WI38 (cell line): ENCODE measurements around the gene NUP54.

ENCODE experiments used
- H3K4me3 ChIP-seq: 2 replicates; pipeline ENCODE4 v1.5.1; 2011; ENCODE audit warnings: low read depth, mild to moderate bottlenecking, control low read depth, low read length
- TF ChIP-seq, protein P1 (sequence below): IDR thresholded peaks from 2 replicates; pipeline ENCODE4 v1.5.1; 2012; ENCODE audit warnings: low read depth, mild to moderate bottlenecking, control low read depth, low read length

NUP54 gene

GRCh38 chr4:76074993-76075600 is 73.1 kb downstream of the NUP54 start:
- H3K4me3 ChIP-seq: no peak overlapping the region
- TF ChIP-seq, protein P1, sequence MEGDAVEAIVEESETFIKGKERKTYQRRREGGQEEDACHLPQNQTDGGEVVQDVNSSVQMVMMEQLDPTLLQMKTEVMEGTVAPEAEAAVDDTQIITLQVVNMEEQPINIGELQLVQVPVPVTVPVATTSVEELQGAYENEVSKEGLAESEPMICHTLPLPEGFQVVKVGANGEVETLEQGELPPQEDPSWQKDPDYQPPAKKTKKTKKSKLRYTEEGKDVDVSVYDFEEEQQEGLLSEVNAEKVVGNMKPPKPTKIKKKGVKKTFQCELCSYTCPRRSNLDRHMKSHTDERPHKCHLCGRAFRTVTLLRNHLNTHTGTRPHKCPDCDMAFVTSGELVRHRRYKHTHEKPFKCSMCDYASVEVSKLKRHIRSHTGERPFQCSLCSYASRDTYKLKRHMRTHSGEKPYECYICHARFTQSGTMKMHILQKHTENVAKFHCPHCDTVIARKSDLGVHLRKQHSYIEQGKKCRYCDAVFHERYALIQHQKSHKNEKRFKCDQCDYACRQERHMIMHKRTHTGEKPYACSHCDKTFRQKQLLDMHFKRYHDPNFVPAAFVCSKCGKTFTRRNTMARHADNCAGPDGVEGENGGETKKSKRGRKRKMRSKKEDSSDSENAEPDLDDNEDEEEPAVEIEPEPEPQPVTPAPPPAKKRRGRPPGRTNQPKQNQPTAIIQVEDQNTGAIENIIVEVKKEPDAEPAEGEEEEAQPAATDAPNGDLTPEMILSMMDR: no peak

DNA sequence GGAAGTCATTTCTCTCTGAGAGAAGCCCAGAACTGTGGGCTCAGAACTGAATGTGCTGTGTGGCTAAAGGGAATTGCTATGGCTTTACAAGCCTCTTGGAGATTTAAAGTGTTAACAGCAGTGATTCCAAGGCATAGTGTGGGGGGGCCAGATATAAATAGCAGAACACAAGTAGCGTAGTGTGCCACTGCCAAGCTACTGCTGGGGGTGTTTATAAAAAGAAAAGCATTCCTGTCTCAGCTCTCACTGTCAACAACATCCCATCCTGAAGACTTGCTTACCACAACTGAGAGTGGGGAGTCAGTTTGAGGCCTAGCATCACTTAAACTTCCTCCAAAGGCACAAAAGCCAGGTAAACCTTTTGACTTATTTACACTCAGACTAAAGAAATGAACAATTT is 73.7 kb downstream of the NUP54 start, which contains the start of gene ART3:
Gene ART3 (plus strand): TSS at position 242 of the 400 bp plus-strand sequence. CDS start 1,181 bp downstream, outside the sequence.
- TF ChIP-seq, protein P1: no peak
- H3K4me3 ChIP-seq: no peak within 1 kb of the TSS

- TF ChIP-seq, protein P1: no peak
- no peak overlapping the region for H3K4me3 ChIP-seq
Measured at GRCh38 chr4:76072760-76073159, 75.4 kb downstream of the NUP54 start.

DNA sequence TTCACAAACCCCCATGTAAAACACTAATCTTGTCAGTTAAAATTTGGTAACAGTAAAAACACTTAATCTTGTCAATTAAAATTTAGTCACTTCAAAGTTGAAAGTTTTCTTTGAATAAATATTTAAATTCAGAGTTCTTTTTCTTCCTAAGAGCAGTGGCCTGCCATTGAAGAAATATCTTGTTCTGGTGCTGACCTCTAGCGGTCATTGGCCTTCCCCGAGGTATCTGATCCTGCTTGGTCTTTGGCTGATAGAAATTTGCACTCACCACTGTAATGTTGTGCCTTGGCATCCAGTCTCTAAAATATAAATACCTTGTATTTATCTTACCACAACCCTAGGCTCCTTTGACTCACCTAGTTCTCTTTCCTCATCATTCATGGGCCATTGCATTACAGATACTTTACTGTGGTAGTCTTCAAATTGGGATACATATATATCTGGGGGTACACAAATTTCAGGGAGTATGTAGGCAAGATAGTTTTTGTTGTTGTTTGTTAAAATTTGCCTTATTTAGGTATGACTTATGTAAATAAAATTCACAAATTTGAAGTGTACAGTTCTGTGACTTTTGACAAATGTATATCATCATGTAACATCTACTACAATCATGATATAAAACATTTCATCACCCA is 80.4 kb downstream of the NUP54 start:
- no peak overlapping the region for H3K4me3 ChIP-seq
- TF ChIP-seq, protein P1: peak; percentile 89

GRCh38 chr4:76066546-76066945 is 81.7 kb downstream of the NUP54 start:
- TF ChIP-seq, protein P1: no peak
- no peak overlapping the region for H3K4me3 ChIP-seq
